Measurements from ENCODE around the gene KCTD15. TPM values are rescaled to one million over a fixed set of nuclear protein-coding genes. Genes with fewer than 3 reads are reported as not detected.

Gene KCTD15
- polyA plus RNA-seq, 1 donor (not counting 4 experiments of a cell fraction or from before 2014, with no cell fraction given): 16.2 TPM

DNA sequence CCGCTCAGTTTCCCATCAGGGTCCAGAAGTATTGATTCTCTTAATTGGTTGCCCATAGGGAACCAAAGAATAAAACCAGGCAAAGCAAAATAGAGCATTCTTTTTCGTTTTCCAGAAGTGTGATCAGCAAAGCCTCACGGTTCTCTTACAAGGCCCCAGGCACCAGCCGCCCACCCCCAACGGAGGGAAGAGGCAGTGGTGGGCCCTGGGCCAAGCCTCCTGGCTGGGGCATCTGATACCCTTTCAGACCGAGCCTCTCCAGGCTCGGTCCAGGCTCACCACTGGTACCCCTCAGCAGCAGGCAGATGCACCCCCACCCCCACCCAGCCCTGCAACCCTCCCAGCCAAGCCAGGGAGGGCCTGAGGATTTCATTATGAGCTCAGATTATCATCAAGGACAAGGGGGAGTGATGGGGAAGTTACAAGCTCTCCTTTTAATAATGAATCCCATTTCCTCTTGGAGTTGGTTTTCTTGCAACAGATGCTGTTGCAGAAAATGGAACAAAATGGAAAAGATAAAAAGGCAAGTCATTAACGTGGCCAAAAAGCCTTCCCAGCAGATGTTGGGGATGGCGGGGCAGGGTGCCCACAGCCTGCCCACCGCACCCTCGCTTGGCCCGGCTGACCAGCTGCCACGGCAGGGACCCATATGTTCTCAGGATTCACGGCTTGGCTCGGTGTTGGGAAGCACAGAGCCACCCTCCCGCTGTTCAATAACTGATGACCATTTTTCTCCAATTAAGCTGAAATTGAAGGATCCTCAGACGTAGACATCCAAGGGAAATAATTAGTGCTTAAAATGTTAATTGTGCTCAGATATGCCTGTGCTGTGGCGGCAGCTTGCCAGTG lies 45.9 kb upstream of the KCTD15 start:
- Histone ChIP-seq H3K9ac (ENCODE audit: control insufficient read depth, extremely low read depth, insufficient read depth, low read length) (no peak overlapping the region), H3K27ac (ENCODE audit: control insufficient read depth, insufficient read depth, low read length) (no peak overlapping the region), H3K4me1 (ENCODE audit: control insufficient read depth, extremely low read depth, insufficient read depth, low read length) (no peaks in the 10 kb centered on the region), H3K4me2 (ENCODE audit: control insufficient read depth, extremely low read depth, insufficient read depth, low read depth, low read length) (no peak overlapping the region), H3K9me3 (ENCODE audit: control insufficient read depth, low read depth, low read length) (no peaks in the 10 kb centered on the region), H3K9me1 (ENCODE audit: control insufficient read depth, extremely low read depth, insufficient read depth, low read length) (no peaks in the 10 kb centered on the region), H3K27me3 (ENCODE audit: control insufficient read depth, extremely low read depth, insufficient read depth, low read length) (no peaks in the 10 kb centered on the region), H3K79me2 (ENCODE audit: control insufficient read depth, insufficient read depth, low read length) (no peaks in the 10 kb centered on the region), H3K36me3 (ENCODE audit: control insufficient read depth in 2 of 2, extremely low read depth in 1 of 2, insufficient read depth in 2 of 2, low read length in 2 of 2) (no peaks in the 10 kb centered on the region), H3K4me3 (ENCODE audit: control insufficient read depth in 2 of 3, extremely low read depth in 1 of 3, insufficient read depth in 2 of 3, low read depth in 1 of 3, low read length in 3 of 3) (no peak overlapping the region), H4K20me1 (ENCODE audit: control insufficient read depth, extremely low read depth, insufficient read depth, low read length) (no peaks in the 10 kb centered on the region), H2AFZ (ENCODE audit: control insufficient read depth, low read length) (no peak overlapping the region)
- FAIRE-seq (no peak), DNase-seq (ENCODE audit: low read depth, low spot score) (no peak)
- TF ChIP-seq, protein P1, sequence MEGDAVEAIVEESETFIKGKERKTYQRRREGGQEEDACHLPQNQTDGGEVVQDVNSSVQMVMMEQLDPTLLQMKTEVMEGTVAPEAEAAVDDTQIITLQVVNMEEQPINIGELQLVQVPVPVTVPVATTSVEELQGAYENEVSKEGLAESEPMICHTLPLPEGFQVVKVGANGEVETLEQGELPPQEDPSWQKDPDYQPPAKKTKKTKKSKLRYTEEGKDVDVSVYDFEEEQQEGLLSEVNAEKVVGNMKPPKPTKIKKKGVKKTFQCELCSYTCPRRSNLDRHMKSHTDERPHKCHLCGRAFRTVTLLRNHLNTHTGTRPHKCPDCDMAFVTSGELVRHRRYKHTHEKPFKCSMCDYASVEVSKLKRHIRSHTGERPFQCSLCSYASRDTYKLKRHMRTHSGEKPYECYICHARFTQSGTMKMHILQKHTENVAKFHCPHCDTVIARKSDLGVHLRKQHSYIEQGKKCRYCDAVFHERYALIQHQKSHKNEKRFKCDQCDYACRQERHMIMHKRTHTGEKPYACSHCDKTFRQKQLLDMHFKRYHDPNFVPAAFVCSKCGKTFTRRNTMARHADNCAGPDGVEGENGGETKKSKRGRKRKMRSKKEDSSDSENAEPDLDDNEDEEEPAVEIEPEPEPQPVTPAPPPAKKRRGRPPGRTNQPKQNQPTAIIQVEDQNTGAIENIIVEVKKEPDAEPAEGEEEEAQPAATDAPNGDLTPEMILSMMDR (optimal IDR thresholded peaks at IDR 0.05 in 1 of 3, IDR thresholded peaks at IDR 0.05 in 1 of 3, conservative IDR thresholded peaks at IDR 0.05 in 1 of 3; ENCODE audit: extremely low read depth in 1 of 3, insufficient read depth in 2 of 3, low read length in 3 of 3): no peak
- no peak for TF ChIP-seq EZH2 (IDR thresholded peaks at IDR 0.05; ENCODE audit: low read length)
- dilution Hi-C loops (cut with MboI; ENCODE audit: extremely low pct_ligation_motif_present, low sequenced_read_pairs): no loop called here

DNA sequence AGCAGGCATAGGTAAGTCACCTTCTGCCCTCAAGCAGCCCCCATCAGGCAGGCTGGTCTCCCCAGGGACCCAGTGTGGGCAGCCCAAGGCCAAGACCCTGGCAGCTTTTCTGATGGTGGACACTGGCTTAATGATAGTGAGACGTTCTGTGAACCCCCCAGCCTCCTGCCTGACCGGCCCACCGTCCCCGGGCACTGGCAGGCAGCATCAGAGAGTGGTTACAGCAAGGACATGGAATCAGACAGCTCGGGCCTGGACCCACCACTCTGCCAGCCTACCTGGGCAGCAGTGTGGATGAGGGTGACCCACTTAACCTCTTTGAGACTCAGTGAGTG lies 45.3 kb upstream of the KCTD15 start:
- FAIRE-seq (no peak), DNase-seq (ENCODE audit: low read depth, low spot score) (no peak)
- no peaks in the 10 kb centered on the region for H3K9me3 ChIP-seq (ENCODE audit: control insufficient read depth, low read depth, low read length)
- H3K9me1 ChIP-seq (ENCODE audit: control insufficient read depth, extremely low read depth, insufficient read depth, low read length): no peaks in the 10 kb centered on the region
- H3K9ac ChIP-seq (ENCODE audit: control insufficient read depth, extremely low read depth, insufficient read depth, low read length): no peak overlapping the region
- H3K79me2 ChIP-seq (ENCODE audit: control insufficient read depth, insufficient read depth, low read length): no peaks in the 10 kb centered on the region
- H3K4me3 ChIP-seq (ENCODE audit: control insufficient read depth in 2 of 3, extremely low read depth in 1 of 3, insufficient read depth in 2 of 3, low read depth in 1 of 3, low read length in 3 of 3): no peak overlapping the region
- H3K36me3 ChIP-seq (ENCODE audit: control insufficient read depth in 2 of 2, extremely low read depth in 1 of 2, insufficient read depth in 2 of 2, low read length in 2 of 2): no peaks in the 10 kb centered on the region
- TF ChIP-seq, protein P1 (optimal IDR thresholded peaks at IDR 0.05 in 1 of 3, IDR thresholded peaks at IDR 0.05 in 1 of 3, conservative IDR thresholded peaks at IDR 0.05 in 1 of 3; ENCODE audit: extremely low read depth in 1 of 3, insufficient read depth in 2 of 3, low read length in 3 of 3): no peak
- no peak for TF ChIP-seq EZH2 (IDR thresholded peaks at IDR 0.05; ENCODE audit: low read length)
- no peak overlapping the region for H3K27ac ChIP-seq (ENCODE audit: control insufficient read depth, insufficient read depth, low read length)
- H3K4me2 ChIP-seq (ENCODE audit: control insufficient read depth, extremely low read depth, insufficient read depth, low read depth, low read length): no peak overlapping the region
- no peak overlapping the region for H2AFZ ChIP-seq (ENCODE audit: control insufficient read depth, low read length)
- no peaks in the 10 kb centered on the region for H4K20me1 ChIP-seq (ENCODE audit: control insufficient read depth, extremely low read depth, insufficient read depth, low read length)
- no peaks in the 10 kb centered on the region for H3K27me3 ChIP-seq (ENCODE audit: control insufficient read depth, extremely low read depth, insufficient read depth, low read length)
- no peaks in the 10 kb centered on the region for H3K4me1 ChIP-seq (ENCODE audit: control insufficient read depth, extremely low read depth, insufficient read depth, low read length)
- dilution Hi-C loops (cut with MboI; ENCODE audit: extremely low pct_ligation_motif_present, low sequenced_read_pairs): no loop called here
